Mesenchymal stem cell (in vitro differentiated cells and primary cell): ENCODE measurements around the gene ARHGAP1.

Source experiments
- DNase-seq: peaks from one replicate; pipeline ENCODE4 v3.0.0-alpha.2; 2013
- H2AFZ ChIP-seq: one replicate; pipeline ENCODE4 v1.6.1; 2013; ENCODE audit warnings: low read depth, mild to moderate bottlenecking, control low read depth, inconsistent platforms, low read length, moderate library complexity
- H2AK5ac ChIP-seq: 2 replicates; pipeline ENCODE4 v1.6.1; 2013; ENCODE audit warnings: low read length, moderate library complexity, mild to moderate bottlenecking, inconsistent platforms; ENCODE audit not compliant: severe bottlenecking
- H2BK120ac ChIP-seq: one replicate; pipeline ENCODE4 v1.6.1; 2013; ENCODE audit warnings: low read depth, mild to moderate bottlenecking, inconsistent platforms, low read length, moderate library complexity
- H2BK12ac ChIP-seq, 2 experiments: one replicate each; pipeline ENCODE4 v1.6.1; 2013; ENCODE audit warnings: inconsistent platforms in 2 of 2, low read length in 2 of 2, mild to moderate bottlenecking in 2 of 2, moderate library complexity in 2 of 2, control low read depth in 1 of 2
- H2BK15ac ChIP-seq: one replicate; pipeline ENCODE4 v1.6.1; 2013; ENCODE audit warnings: mild to moderate bottlenecking, low read depth, inconsistent platforms; ENCODE audit not compliant: poor library complexity, severe bottlenecking
- H2BK5ac ChIP-seq: 2 replicates; pipeline ENCODE4 v1.6.1; 2013; ENCODE audit warnings: low read depth, mild to moderate bottlenecking, low read length, control low read depth, inconsistent platforms; ENCODE audit not compliant: poor library complexity, severe bottlenecking
- H3K14ac ChIP-seq, 2 experiments: one replicate each; pipeline ENCODE4 v1.6.1; 2013; ENCODE audit warnings: inconsistent platforms in 2 of 2, low read length in 2 of 2, control low read depth in 1 of 2, mild to moderate bottlenecking in 1 of 2, moderate library complexity in 1 of 2
- H3K18ac ChIP-seq, 2 experiments: one replicate each; pipeline ENCODE4 v1.6.1; 2013; ENCODE audit warnings: inconsistent platforms in 2 of 2, low read length in 2 of 2, control low read depth in 1 of 2, low read depth in 1 of 2, mild to moderate bottlenecking in 1 of 2
- H3K23ac ChIP-seq, 2 experiments: one replicate each; pipeline ENCODE4 v1.6.1; 2013; ENCODE audit warnings: inconsistent platforms in 2 of 2, low read length in 2 of 2, mild to moderate bottlenecking in 2 of 2, moderate library complexity in 2 of 2, control low read depth in 1 of 2
- H3K27ac ChIP-seq: 2 replicates; pipeline ENCODE4 v1.5.1; 2013; ENCODE audit warnings: mild to moderate bottlenecking, moderate library complexity, low read length, control low read depth, inconsistent platforms; ENCODE audit not compliant: poor library complexity, severe bottlenecking
- H3K27me3 ChIP-seq, 2 experiments: 2 replicates each; pipeline versions ENCODE4 v1.6.1 to v1.7.0; 2013; ENCODE audit warnings: low read length in 2 of 2, mild to moderate bottlenecking in 2 of 2, moderate library complexity in 2 of 2, control low read depth in 1 of 2, inconsistent platforms in 1 of 2; ENCODE audit not compliant: control insufficient read depth in 1 of 2, insufficient read depth in 1 of 2
- H3K36me3 ChIP-seq, 2 experiments: 2 replicates each; pipeline versions ENCODE4 v1.6.1 to v1.7.0; 2013; ENCODE audit warnings: low read length in 2 of 2, control low read depth in 1 of 2, inconsistent platforms in 1 of 2, low read depth in 1 of 2, mild to moderate bottlenecking in 1 of 2; ENCODE audit not compliant: insufficient read depth in 2 of 2, control insufficient read depth in 1 of 2
- H3K4ac ChIP-seq, 2 experiments: one replicate each; pipeline ENCODE4 v1.6.1; 2013; ENCODE audit warnings: inconsistent platforms in 2 of 2, low read length in 2 of 2, mild to moderate bottlenecking in 2 of 2, moderate library complexity in 2 of 2, control low read depth in 1 of 2, low read depth in 1 of 2
- H3K4me1 ChIP-seq: 2 replicates; pipeline ENCODE4 v1.6.1; 2013; ENCODE audit warnings: low read depth, low read length, control low read depth; ENCODE audit not compliant: control insufficient read depth, insufficient read depth
- H3K4me2 ChIP-seq: 2 replicates; pipeline ENCODE4 v1.6.1; 2013; ENCODE audit warnings: low read length, mild to moderate bottlenecking, inconsistent platforms; ENCODE audit not compliant: poor library complexity, severe bottlenecking
- H3K4me3 ChIP-seq, 2 experiments: 2 replicates each; pipeline versions ENCODE4 v1.5.1 to v1.7.0; 2013; ENCODE audit warnings: low read length in 2 of 2, mild to moderate bottlenecking in 2 of 2, control low read depth in 1 of 2, low read depth in 1 of 2; ENCODE audit not compliant: insufficient read depth in 1 of 2
- H3K79me1 ChIP-seq: replicated peaks from 2 replicates; pipeline ENCODE4 v1.6.1; 2013; ENCODE audit warnings: mild to moderate bottlenecking, control low read depth, low read length, inconsistent platforms; ENCODE audit not compliant: poor library complexity, severe bottlenecking
- H3K9ac ChIP-seq: 2 replicates; pipeline ENCODE4 v1.7.0; 2013; ENCODE audit warnings: mild to moderate bottlenecking, low read length, moderate library complexity
- H3K9me3 ChIP-seq: 2 replicates; pipeline ENCODE4 v1.7.0; 2013; ENCODE audit warnings: mild to moderate bottlenecking, low read length; ENCODE audit not compliant: control insufficient read depth
- H4K8ac ChIP-seq: one replicate; pipeline ENCODE4 v1.6.1; 2013; ENCODE audit warnings: inconsistent platforms, mild to moderate bottlenecking, low read length, moderate library complexity
- H4K91ac ChIP-seq: one replicate; pipeline ENCODE4 v1.6.1; 2013; ENCODE audit warnings: mild to moderate bottlenecking, low read length, inconsistent platforms
- WGBS: methylation state at CpG from one replicate; pipeline ENCODE4 v1.1.7; 2013; ENCODE audit warnings: mixed read lengths; 5-methylcytosine and 5-hydroxymethylcytosine counted together

ARHGAP1 gene

GRCh38 chr11:46677169-46677568 is 23.2 kb downstream of the ARHGAP1 start:
- Histone ChIP-seq H2AFZ (no peak overlapping the region), H3K4me3 (no peak overlapping the region), H3K79me1 (peaks cover 21% of the 10 kb centered on the region), H3K14ac (no peak overlapping the region), H3K4ac (no peak overlapping the region), H2BK12ac (no peak overlapping the region), H3K27me3 (no peaks in the 10 kb centered on the region), H3K27ac (no peak overlapping the region), H3K23ac (no peak overlapping the region), H2BK120ac (no peak overlapping the region), H2BK5ac (no peak overlapping the region), H2AK5ac (no peak overlapping the region), H3K4me1 (peaks cover 32% of the 10 kb centered on the region), H3K18ac (no peak overlapping the region), H4K91ac (no peak overlapping the region), H3K4me2 (no peak overlapping the region), H3K9me3 (no peaks in the 10 kb centered on the region), H4K8ac (no peak overlapping the region), H2BK15ac (no peak overlapping the region), H3K9ac (no peak overlapping the region), H3K36me3 (peaks cover 81 to 83% of the 10 kb centered on the region in 2 experiments)
- no peak for DNase-seq
- 93% methylated on average over 8 of the region's 8 CpGs for WGBS

GRCh38 chr11:46676436-46677158 is 23.8 kb downstream of the ARHGAP1 start:
- DNase-seq, result no peak
- Histone ChIP-seq H2BK120ac (no peak overlapping the region), H3K23ac (no peak overlapping the region), H3K4me1 (peaks cover 32% of the 10 kb centered on the region), H3K79me1 (peaks cover 16% of the 10 kb centered on the region), H2BK5ac (no peak overlapping the region), H4K8ac (peak overlapping the region; percentile 42), H3K27ac (no peak overlapping the region), H3K4me2 (no peak overlapping the region), H2BK12ac (no peak overlapping the region), H3K14ac (no peak overlapping the region), H2AK5ac (no peak overlapping the region), H3K9me3 (no peaks in the 10 kb centered on the region), H3K9ac (no peak overlapping the region), H3K18ac (no peak overlapping the region), H3K4me3 (no peak overlapping the region), H3K36me3 (peaks cover 80 to 83% of the 10 kb centered on the region in 2 experiments), H4K91ac (no peak overlapping the region), H3K27me3 (no peaks in the 10 kb centered on the region), H2AFZ (no peak overlapping the region), H2BK15ac (no peak overlapping the region), H3K4ac (no peak overlapping the region)
- 95% methylated on average over 15 of the region's 15 CpGs for WGBS

- peaks cover 74 to 79% of the 10 kb centered on the region in 2 experiments for H3K36me3 ChIP-seq
- H2AFZ ChIP-seq, result no peak overlapping the region
- H3K4me3 ChIP-seq, result peak overlapping the region in 1 of 2 experiments; percentile 46
- WGBS, result 100% methylated on average over 3 of the region's 7 CpGs
- peak overlapping the region in 1 of 2 experiments; percentile 46 for H3K23ac ChIP-seq
- peaks cover 14% of the 10 kb centered on the region for H3K79me1 ChIP-seq
- H3K27ac ChIP-seq, result peak overlapping the region; percentile 63
- H2BK120ac ChIP-seq, result no peak overlapping the region
- peak overlapping the region; percentile 59 to 70 for H3K18ac ChIP-seq
- H3K14ac ChIP-seq, result no peak overlapping the region
- peaks cover 32% of the 10 kb centered on the region for H3K4me1 ChIP-seq
- peak overlapping the region; percentile 7 for H2AK5ac ChIP-seq
- H3K27me3 ChIP-seq, result no peaks in the 10 kb centered on the region
- no peak overlapping the region for H2BK15ac ChIP-seq
- no peak overlapping the region for H2BK5ac ChIP-seq
- peak overlapping the region in 1 of 2 experiments; percentile 35 for H2BK12ac ChIP-seq
- H4K91ac ChIP-seq, result no peak overlapping the region
- H3K4ac ChIP-seq, result no peak overlapping the region
- no peaks in the 10 kb centered on the region for H3K9me3 ChIP-seq
- H4K8ac ChIP-seq, result peak overlapping the region; percentile 57
- DNase-seq, result no peak
- H3K4me2 ChIP-seq, result no peak overlapping the region
- peak overlapping the region; percentile 80 for H3K9ac ChIP-seq
Measured at GRCh38 chr11:46675949-46676348, 24.5 kb downstream of the ARHGAP1 start.

GRCh38 chr11:46675288-46675851 is 25.0 kb downstream of the ARHGAP1 start:
- peaks cover 73 to 79% of the 10 kb centered on the region in 2 experiments for H3K36me3 ChIP-seq
- H4K8ac ChIP-seq, result peak overlapping the region; percentile 47
- peak overlapping the region in 1 of 2 experiments; percentile 46 for H3K4me3 ChIP-seq
- peaks cover 11% of the 10 kb centered on the region for H3K79me1 ChIP-seq
- H4K91ac ChIP-seq, result peak overlapping the region; percentile 34
- WGBS, result 67% methylated on average over 3 of the region's 4 CpGs
- H3K4me2 ChIP-seq, result no peak overlapping the region
- peak overlapping the region; percentile 56 for H2AK5ac ChIP-seq
- DNase-seq, result peak; percentile 61
- H3K27ac ChIP-seq, result peak overlapping the region; percentile 63
- H3K27me3 ChIP-seq, result no peaks in the 10 kb centered on the region
- no peak overlapping the region for H2BK5ac ChIP-seq
- H2AFZ ChIP-seq, result no peak overlapping the region
- H2BK15ac ChIP-seq, result no peak overlapping the region
- peak overlapping the region; percentile 54 to 58 for H3K18ac ChIP-seq
- H2BK120ac ChIP-seq, result no peak overlapping the region
- H2BK12ac ChIP-seq, result no peak overlapping the region
- peak overlapping the region; percentile 80 for H3K9ac ChIP-seq
- H3K14ac ChIP-seq, result no peak overlapping the region
- H3K4me1 ChIP-seq, result peaks cover 32% of the 10 kb centered on the region
- no peaks in the 10 kb centered on the region for H3K9me3 ChIP-seq
- no peak overlapping the region for H3K23ac ChIP-seq
- peak overlapping the region in 1 of 2 experiments; percentile 13 for H3K4ac ChIP-seq
